H1 (cell line): ENCODE results near the gene NUP85. TPM values are rescaled to one million over a fixed set of nuclear protein-coding genes. Genes with fewer than 3 reads are reported as not detected.

ENCODE experiments used
- CTCF ChIA-PET: fragments of 300-600 bp; sonication (Branson Sonifier 250); formaldehyde crosslinking; loops from one replicate; lab custom pipeline; 2021; ENCODE audit not compliant: partially characterized antibody; lab: Charles Lee
- POLR2A ChIA-PET: fragments of 300-600 bp; sonication (Branson Sonifier 250); formaldehyde crosslinking; loops from one replicate; lab custom pipeline; 2021; ENCODE audit warnings: inconsistent platforms; ENCODE audit not compliant: partially characterized antibody; lab: Charles Lee
- DNase-seq, 2 experiments: peaks; one replicate each; pipeline versions ENCODE4 v3.0.0 to v3.0.0-alpha.2; 2010 to 2022; ENCODE audit warnings: low spot score in 2 of 2, low read depth in 1 of 2, mixed read lengths in 1 of 2
- FAIRE-seq: peaks from 2 replicates; lab custom pipeline; 2011; peaks lifted over from hg19 to GRCh38; lab: Jason Lieb, UNC
- H2AFZ ChIP-seq: 2 replicates; pipeline ENCODE4 v1.8.1; 2012; ENCODE audit warnings: low read length, inconsistent platforms
- H2AK5ac ChIP-seq: 2 replicates; pipeline ENCODE4 v1.6.1; 2013; ENCODE audit warnings: low read depth, low read length
- H2BK120ac ChIP-seq: replicated peaks from 2 replicates; pipeline ENCODE3; 2013; ENCODE audit warnings: low read depth, low read length, inconsistent platforms
- H2BK12ac ChIP-seq: 2 replicates; pipeline ENCODE4 v1.6.1; 2013; ENCODE audit warnings: low read depth, low read length
- H2BK15ac ChIP-seq: 2 replicates; pipeline ENCODE4 v1.6.1; 2013; ENCODE audit warnings: low read length
- H2BK20ac ChIP-seq: 2 replicates; pipeline ENCODE4 v1.6.1; 2013; ENCODE audit warnings: low read length
- H2BK5ac ChIP-seq: 2 replicates; pipeline ENCODE4 v1.6.1; 2013; ENCODE audit warnings: low read depth, low read length
- H3K14ac ChIP-seq: 2 replicates; pipeline ENCODE4 v1.6.1; 2013; ENCODE audit warnings: inconsistent platforms; ENCODE audit not compliant: insufficient read length
- H3K18ac ChIP-seq: 2 replicates; pipeline ENCODE4 v1.6.1; 2013; ENCODE audit warnings: low read length; ENCODE audit errors: extremely low read depth
- H3K23ac ChIP-seq: 2 replicates; pipeline ENCODE4 v1.6.1; 2013; ENCODE audit warnings: inconsistent platforms; ENCODE audit not compliant: insufficient read length
- H3K23me2 ChIP-seq: 2 replicates; pipeline ENCODE4 v1.6.1; 2013; ENCODE audit warnings: low read depth, low read length
- H3K27ac ChIP-seq: 2 replicates; pipeline ENCODE4 v1.6.1; 2011; ENCODE audit warnings: low read depth, low read length, inconsistent platforms
- H3K27me3 ChIP-seq, 4 experiments: replicated peaks in 1 of 4; 1 replicate in 1 of 4; 2 replicates in 3 of 4; pipeline versions ENCODE4 v1.6.1 to v1.8.1; 2011 to 2013; ENCODE audit warnings: low read length in 3 of 4, mild to moderate bottlenecking in 3 of 4, inconsistent platforms in 2 of 4, mixed read lengths in 2 of 4, moderate library complexity in 1 of 4; ENCODE audit not compliant: control insufficient read depth in 3 of 4, insufficient read depth in 3 of 4; ENCODE audit errors: extremely low read depth in 1 of 4
- H3K36me3 ChIP-seq, 4 experiments: 2 replicates each; pipeline versions ENCODE4 v1.6.1 to v1.8.1; 2011 to 2013; ENCODE audit warnings: mild to moderate bottlenecking in 4 of 4, low read length in 3 of 4, moderate library complexity in 2 of 4, control low read depth in 1 of 4, inconsistent platforms in 1 of 4; ENCODE audit not compliant: insufficient read depth in 4 of 4, control insufficient read depth in 2 of 4
- H3K4ac ChIP-seq: replicated peaks from 2 replicates; pipeline ENCODE3; 2013; ENCODE audit warnings: low read length, low read depth, mixed read lengths, inconsistent platforms; ENCODE audit not compliant: insufficient read length
- H3K4me1 ChIP-seq, 4 experiments: replicated peaks in 1 of 4; 1 replicate in 1 of 4; 2 replicates in 3 of 4; pipeline versions ENCODE4 v1.6.1 to v1.8.1; 2011 to 2013; ENCODE audit warnings: low read length in 3 of 4, inconsistent platforms in 2 of 4, mixed read lengths in 1 of 4; ENCODE audit not compliant: insufficient read depth in 4 of 4, control insufficient read depth in 3 of 4
- H3K4me2 ChIP-seq, 2 experiments: 2 replicates each; pipeline versions ENCODE4 v1.6.1 to v1.8.1; 2011 to 2013; ENCODE audit warnings: low read depth in 2 of 2, low read length in 2 of 2, control low read depth in 1 of 2, inconsistent platforms in 1 of 2, mild to moderate bottlenecking in 1 of 2; ENCODE audit not compliant: insufficient read depth in 1 of 2
- H3K4me3 ChIP-seq, 4 experiments: fragments of 200-600, 300-600 bp in 1 of 4; sonication (generic), shearing (Covaris generic), sonication (Bioruptor Twin) in 1 of 4; 2 replicates each; pipeline versions ENCODE4 v1.5.1 to v1.8.1; 2011 to 2016; ENCODE audit warnings: low read length in 4 of 4, low read depth in 3 of 4, control low read depth in 2 of 4, inconsistent platforms in 2 of 4, mild to moderate bottlenecking in 2 of 4, mixed read lengths in 1 of 4, moderate library complexity in 1 of 4; ENCODE audit not compliant: insufficient read depth in 2 of 4; ENCODE audit errors: extremely low read depth in 1 of 4
- H3K56ac ChIP-seq: replicated peaks from 2 replicates; pipeline ENCODE3; 2013; ENCODE audit warnings: low read depth, mild to moderate bottlenecking, mixed read lengths, low read length, inconsistent platforms; ENCODE audit not compliant: insufficient read length
- H3K79me1 ChIP-seq: 2 replicates; pipeline ENCODE4 v1.6.1; 2013; ENCODE audit warnings: low read depth, low read length, control low read depth
- H3K79me2 ChIP-seq, 2 experiments: 2 replicates each; pipeline versions ENCODE4 v1.6.1 to v1.8.1; 2012 to 2013; ENCODE audit warnings: low read length in 2 of 2, mild to moderate bottlenecking in 2 of 2, inconsistent platforms in 1 of 2; ENCODE audit not compliant: insufficient read depth in 2 of 2, control insufficient read depth in 1 of 2
- H3K9ac ChIP-seq, 4 experiments: replicated peaks in 1 of 4; 1 replicate in 1 of 4; 2 replicates in 3 of 4; pipeline versions ENCODE4 v1.6.1 to v1.8.1; 2011 to 2013; ENCODE audit warnings: low read depth in 3 of 4, low read length in 3 of 4, control low read depth in 2 of 4, mild to moderate bottlenecking in 2 of 4, moderate library complexity in 2 of 4, inconsistent platforms in 1 of 4; ENCODE audit errors: extremely low read depth in 1 of 4
- H3K9me3 ChIP-seq, 2 experiments: 2 replicates each; pipeline versions ENCODE4 v1.6.1 to v1.8.1; 2012 to 2013; ENCODE audit warnings: mild to moderate bottlenecking in 2 of 2, moderate library complexity in 2 of 2, control low read depth in 1 of 2, inconsistent platforms in 1 of 2, low read depth in 1 of 2, low read length in 1 of 2, mixed read lengths in 1 of 2; ENCODE audit not compliant: insufficient read depth in 2 of 2
- H4K20me1 ChIP-seq, 2 experiments: replicated peaks in 1 of 2; 2 replicates each; pipeline versions ENCODE3 to v1.8.1; 2011 to 2013; ENCODE audit warnings: inconsistent platforms in 2 of 2, low read length in 2 of 2, mild to moderate bottlenecking in 1 of 2; ENCODE audit not compliant: insufficient read depth in 2 of 2, control insufficient read depth in 1 of 2
- H4K5ac ChIP-seq: 2 replicates; pipeline ENCODE4 v1.6.1; 2013; ENCODE audit warnings: low read length, low read depth, mixed read lengths, inconsistent platforms; ENCODE audit not compliant: insufficient read length
- H4K8ac ChIP-seq: 2 replicates; pipeline ENCODE4 v1.8.0; 2013; ENCODE audit warnings: mild to moderate bottlenecking, moderate library complexity, low read length, inconsistent platforms; ENCODE audit not compliant: insufficient read depth; ENCODE audit errors: extremely low read depth
- H4K91ac ChIP-seq: replicated peaks from 2 replicates; pipeline ENCODE3; 2013; ENCODE audit warnings: low read length, mixed read lengths, inconsistent platforms; ENCODE audit not compliant: insufficient read length
- CBX5 ChIP-seq: fragments of 300-800, 300-1000 bp; sonication (generic); IDR thresholded peaks from 2 replicates; pipeline ENCODE4 v1.7.1; 2016; ENCODE audit warnings: antibody characterized with exemption, low read length, low read depth
- CHD1 ChIP-seq: IDR thresholded peaks from 2 replicates; pipeline ENCODE4 v1.6.1; 2012; ENCODE audit warnings: low read depth, low read length, improper control_type of control experiment
- GTF2F1 ChIP-seq: IDR thresholded peaks from 2 replicates; pipeline ENCODE4 v1.6.1; 2012; ENCODE audit warnings: low read depth, low read length, improper control_type of control experiment, borderline replicate concordance
- NANOG ChIP-seq: IDR thresholded peaks from 2 replicates; pipeline ENCODE4 v1.6.1; 2011; ENCODE audit warnings: low read length, low read depth, mild to moderate bottlenecking, inconsistent platforms; ENCODE audit not compliant: insufficient read depth, poor library complexity, severe bottlenecking
- ZNF274 ChIP-seq: IDR thresholded peaks from 2 replicates; pipeline ENCODE4 v1.7.0; 2012; ENCODE audit warnings: low read length, borderline replicate concordance; ENCODE audit errors: extremely low read depth
- WGBS, 2 experiments: shearing (Covaris generic) in 1 of 2; methylation state at CpG; one replicate each; pipeline versions ENCODE4 v1.1.6 to v1.1.7; 2013 to 2015; ENCODE audit warnings: low lambda C conversion rate in 2 of 2, mixed read lengths in 2 of 2, inconsistent platforms in 1 of 2, low coverage in 1 of 2, missing lambda C conversion rate in 1 of 2; ENCODE audit not compliant: insufficient replicate concordance in 2 of 2, insufficient coverage in 1 of 2, insufficient read length in 1 of 2; ENCODE audit errors: extremely low coverage in 1 of 2, missing lambda C conversion rate in 1 of 2; 5-methylcytosine and 5-hydroxymethylcytosine counted together
- polyA plus RNA-seq, 7 experiments: library from polyadenylated mRNA; depleted of rRNA in 3 of 7; stranded (reverse) in 5 of 7; unstranded in 2 of 7; fragments of >200 nt in 5 of 7; fragments of 200-250 nt in 2 of 7; gene quantifications; 1 replicate in 5 of 7; 2 replicates in 1 of 7; 4 replicates in 1 of 7; pipeline versions ENCODE4 v1.2.1 to v1.2.3, GENCODE V29; 2011 to 2013; ENCODE audit warnings: missing spikeins in 2 of 7, mixed read lengths in 2 of 7
- total RNA-seq: library from RNA; stranded (reverse); fragmentation: NEBNext Ultra II Directional; extraction: Animal tissue kit (Norgen Biotek cat#: 25700); gene quantifications from 2 replicates; pipeline ENCODE4 v1.2.1, GENCODE V29; 2021
- TF ChIP-seq, protein P1 (sequence below), 3 experiments: IDR thresholded peaks; 1 replicate in 2 of 3; 2 replicates in 1 of 3; pipeline versions ENCODE4 v1.5.1 to v1.6.1; 2011; ENCODE audit warnings: low read length in 3 of 3, mild to moderate bottlenecking in 3 of 3, inconsistent platforms in 2 of 3, low read depth in 1 of 3, moderate library complexity in 1 of 3; ENCODE audit not compliant: insufficient read depth in 1 of 3; ENCODE audit errors: control extremely low read depth in 1 of 3
- TF ChIP-seq, protein P2 (sequence below): IDR thresholded peaks from 2 replicates; pipeline ENCODE4 v1.6.1; 2012; ENCODE audit warnings: inconsistent platforms

NUP85 gene
- total and polyA plus RNA-seq, 2 of the 8 experiments (the other 6 are each of a cell fraction or from before 2014, with no cell fraction given), result 98.5 to 154 TPM

DNA sequence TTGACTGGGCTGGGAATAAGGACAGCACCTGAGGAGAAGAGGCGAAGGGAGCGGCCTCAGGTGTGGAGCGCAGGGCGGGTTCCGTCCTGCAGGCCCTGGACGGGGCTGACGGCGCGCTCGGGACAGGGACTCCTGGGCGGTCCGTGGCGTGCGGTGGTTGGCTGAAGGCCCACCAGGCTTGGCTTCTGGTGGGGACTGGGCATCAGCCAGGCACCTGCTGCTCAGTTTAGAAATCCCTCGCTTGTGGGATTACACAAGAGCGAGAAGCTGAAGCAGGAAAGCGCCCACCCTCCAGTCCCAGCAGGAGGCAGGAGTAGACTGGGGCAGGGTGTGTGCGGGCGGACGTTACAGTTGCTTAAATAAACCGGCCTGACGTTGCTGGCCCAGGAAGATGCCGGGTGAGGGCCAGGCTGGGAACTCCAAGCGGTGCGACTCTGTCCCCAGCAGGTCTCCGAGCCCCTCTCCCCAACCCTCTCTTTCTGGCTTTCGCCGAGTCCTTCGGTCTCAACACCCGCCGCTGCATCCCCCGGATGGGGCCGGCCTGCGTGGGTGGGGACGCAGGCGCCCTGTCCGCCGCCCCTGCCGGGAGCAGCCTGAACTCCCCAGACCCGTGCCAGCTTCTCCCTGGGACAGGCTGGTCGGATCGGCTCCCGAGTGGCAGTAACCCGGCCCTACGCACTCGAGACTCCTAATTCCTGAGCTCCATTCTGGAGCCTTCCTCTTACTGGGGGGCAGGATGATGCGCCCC is 64.9 kb downstream of the NUP85 start:
- peak overlapping the region; percentile 42 for H3K56ac ChIP-seq
- H4K91ac ChIP-seq, result no peak overlapping the region
- H3K27me3 ChIP-seq, result no peaks in the 10 kb centered on the region
- H2BK15ac ChIP-seq, result no peak overlapping the region
- peak overlapping the region; percentile 22 to 71 (median 44); a peak in 6 of 7 replicates for H3K9ac ChIP-seq
- peak overlapping the region; percentile 81 for H3K18ac ChIP-seq
- DNase-seq (peak in 1 of 2 experiments; percentile 81), FAIRE-seq (no peak)
- peak overlapping the region; percentile 88 for H4K8ac ChIP-seq
- H3K4me1 ChIP-seq, result peaks cover 0 to 9% (median 7%) of the 10 kb centered on the region in 4 experiments; a peak in 4 of 7 replicates
- H2BK12ac ChIP-seq, result no peak overlapping the region
- H2BK20ac ChIP-seq, result no peak overlapping the region
- POLR2A ChIA-PET, result interaction anchor here (0.6 to 6.7 kb wide), 23 partner anchors 9 to 1066 kb away, joined by 3 to 62 read pairs (median 4); partner anchors contain the start of genes GGA3, GRB2, MRPS7 and SLC25A19
- H3K4me3 ChIP-seq, result peak overlapping the region; percentile 84 to 91 (median 87)
- H3K9me3 ChIP-seq, result no peaks in the 10 kb centered on the region
- H3K4ac ChIP-seq, result no peak overlapping the region
- H2AK5ac ChIP-seq, result no peak overlapping the region
- H3K14ac ChIP-seq, result no peak overlapping the region
- H3K23ac ChIP-seq, result no peak overlapping the region
- CTCF ChIA-PET, result interaction anchor here (0.6 to 21.2 kb wide), 47 partner anchors 9 to 636 kb away, joined by 3 to 369 read pairs (median 4); partner anchors contain the start of genes GGA3, GRB2, MRPS7 and NT5C
- WGBS, 2 experiments, result 4% methylated on average over 47 of the region's 47 CpGs; no CpG with 5 or more reads in 1 of the 2 experiments
- H3K79me1 ChIP-seq, result no peaks in the 10 kb centered on the region
- H3K4me2 ChIP-seq, result peak overlapping the region; percentile 70 to 94
- peaks cover 15% of the 10 kb centered on the region for H3K23me2 ChIP-seq
- H3K27ac ChIP-seq, result peak overlapping the region; percentile 21; the same call in 1 of the 2 replicates
- H4K20me1 ChIP-seq, result peaks cover 4 to 7% of the 10 kb centered on the region in 2 experiments
- no peak overlapping the region for H4K5ac ChIP-seq
- H2BK5ac ChIP-seq, result peak overlapping the region; percentile 63; the same call in 1 of the 2 replicates
- no peaks in the 10 kb centered on the region for H3K79me2 ChIP-seq
- H2BK120ac ChIP-seq, result no peak overlapping the region
- H3K36me3 ChIP-seq, result peaks cover 10 to 22% (median 14%) of the 10 kb centered on the region in 4 experiments
- peak overlapping the region; percentile 8; the same call in 1 of the 2 replicates for H2AFZ ChIP-seq
- TF ChIP-seq CHD1, result no peak
- TF ChIP-seq, protein P1, sequence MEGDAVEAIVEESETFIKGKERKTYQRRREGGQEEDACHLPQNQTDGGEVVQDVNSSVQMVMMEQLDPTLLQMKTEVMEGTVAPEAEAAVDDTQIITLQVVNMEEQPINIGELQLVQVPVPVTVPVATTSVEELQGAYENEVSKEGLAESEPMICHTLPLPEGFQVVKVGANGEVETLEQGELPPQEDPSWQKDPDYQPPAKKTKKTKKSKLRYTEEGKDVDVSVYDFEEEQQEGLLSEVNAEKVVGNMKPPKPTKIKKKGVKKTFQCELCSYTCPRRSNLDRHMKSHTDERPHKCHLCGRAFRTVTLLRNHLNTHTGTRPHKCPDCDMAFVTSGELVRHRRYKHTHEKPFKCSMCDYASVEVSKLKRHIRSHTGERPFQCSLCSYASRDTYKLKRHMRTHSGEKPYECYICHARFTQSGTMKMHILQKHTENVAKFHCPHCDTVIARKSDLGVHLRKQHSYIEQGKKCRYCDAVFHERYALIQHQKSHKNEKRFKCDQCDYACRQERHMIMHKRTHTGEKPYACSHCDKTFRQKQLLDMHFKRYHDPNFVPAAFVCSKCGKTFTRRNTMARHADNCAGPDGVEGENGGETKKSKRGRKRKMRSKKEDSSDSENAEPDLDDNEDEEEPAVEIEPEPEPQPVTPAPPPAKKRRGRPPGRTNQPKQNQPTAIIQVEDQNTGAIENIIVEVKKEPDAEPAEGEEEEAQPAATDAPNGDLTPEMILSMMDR (IDR thresholded peaks at IDR 0.05; ENCODE audit: control extremely low read depth in 1 of 3, insufficient read depth in 1 of 3, low read depth in 1 of 3, low read length in 3 of 3), result no peak
- no peak for TF ChIP-seq GTF2F1
- TF ChIP-seq CBX5, result no peak
- no peak for TF ChIP-seq NANOG
- TF ChIP-seq, protein P2, sequence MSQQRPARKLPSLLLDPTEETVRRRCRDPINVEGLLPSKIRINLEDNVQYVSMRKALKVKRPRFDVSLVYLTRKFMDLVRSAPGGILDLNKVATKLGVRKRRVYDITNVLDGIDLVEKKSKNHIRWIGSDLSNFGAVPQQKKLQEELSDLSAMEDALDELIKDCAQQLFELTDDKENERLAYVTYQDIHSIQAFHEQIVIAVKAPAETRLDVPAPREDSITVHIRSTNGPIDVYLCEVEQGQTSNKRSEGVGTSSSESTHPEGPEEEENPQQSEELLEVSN, result 0 out of 2 replicates have a peak, but pooled peaks have one; percentile 17
- no peak for TF ChIP-seq ZNF274
